GM20431 (cell line): ENCODE data around the gene RALGDS.
"Not testable (repeated sequence)": the region's sequence is repeated elsewhere in the genome, so short reads cannot be mapped to it uniquely, and the experiment has no call there.

Experiments
- in situ Hi-C: fragments of 300-500 bp; cut with MseI, MboI; formaldehyde crosslinking; loops from one replicate; pipeline ENCODE4 v1.15.0; 2020; ENCODE audit warnings: low sequenced_read_pairs; ENCODE audit not compliant: unreplicated experiment

RALGDS gene

DNA sequence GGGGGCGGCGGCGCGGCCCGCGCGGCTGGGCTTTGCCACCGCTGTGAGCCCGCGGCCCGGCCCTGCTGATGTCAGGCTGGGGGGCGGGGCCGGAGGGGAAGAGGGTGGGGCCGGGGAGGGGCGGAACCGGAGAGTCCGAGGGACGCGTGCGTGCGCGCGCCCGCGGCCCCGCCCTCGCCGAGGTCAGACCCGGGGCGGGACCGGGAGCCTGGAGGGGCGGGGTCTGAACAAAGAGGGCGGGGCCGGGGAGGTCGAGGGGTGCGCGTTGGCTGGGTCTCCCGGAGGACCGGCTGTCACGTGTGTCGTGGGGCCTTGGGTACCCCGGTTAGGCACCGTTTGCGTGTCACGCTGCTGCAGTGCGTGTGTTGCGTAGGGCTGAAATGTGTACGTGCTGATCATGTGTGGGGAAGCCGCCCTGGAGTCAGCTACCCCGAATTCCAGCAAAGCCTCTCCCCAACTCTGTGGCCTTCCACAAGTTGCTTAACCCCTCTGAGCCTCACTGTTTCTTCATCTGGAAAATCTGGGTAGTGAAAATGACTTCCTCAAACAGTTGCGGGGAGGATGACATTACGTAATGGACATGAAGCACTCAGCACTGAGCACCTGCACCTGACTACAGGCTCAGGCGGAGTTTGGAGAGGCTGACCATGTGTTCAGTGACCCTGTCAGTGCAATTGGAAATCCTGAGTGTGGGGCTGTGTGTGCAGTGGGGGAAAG is at the start of gene RALGDS:
Gene RALGDS, minus strand, starts transcription at position 43 of the 717 bp plus-strand sequence. CDS start 86 bp downstream, outside the sequence.
- in situ Hi-C loops, result no loop called here

DNA sequence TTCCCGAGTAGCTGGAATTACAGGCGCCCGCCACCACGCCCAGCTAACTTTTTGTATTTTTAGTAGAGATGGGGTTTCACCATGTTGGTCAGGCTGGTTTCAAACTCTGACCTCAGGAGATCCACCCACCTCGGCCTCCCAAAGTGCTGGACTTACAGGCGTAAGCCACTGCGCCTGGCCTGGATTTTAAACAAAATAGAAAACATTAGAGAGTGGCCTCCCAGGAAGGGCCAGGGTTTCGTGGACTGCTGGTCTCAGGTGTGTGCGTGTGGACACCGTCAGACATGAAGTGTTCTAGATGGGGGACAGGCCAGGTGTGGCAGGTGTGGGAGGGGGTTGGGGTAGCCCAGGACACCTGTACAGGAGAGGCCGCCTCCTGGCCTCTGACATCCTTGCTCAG is 49.7 kb upstream of the RALGDS start:
- in situ Hi-C loops, result no loop called here

DNA sequence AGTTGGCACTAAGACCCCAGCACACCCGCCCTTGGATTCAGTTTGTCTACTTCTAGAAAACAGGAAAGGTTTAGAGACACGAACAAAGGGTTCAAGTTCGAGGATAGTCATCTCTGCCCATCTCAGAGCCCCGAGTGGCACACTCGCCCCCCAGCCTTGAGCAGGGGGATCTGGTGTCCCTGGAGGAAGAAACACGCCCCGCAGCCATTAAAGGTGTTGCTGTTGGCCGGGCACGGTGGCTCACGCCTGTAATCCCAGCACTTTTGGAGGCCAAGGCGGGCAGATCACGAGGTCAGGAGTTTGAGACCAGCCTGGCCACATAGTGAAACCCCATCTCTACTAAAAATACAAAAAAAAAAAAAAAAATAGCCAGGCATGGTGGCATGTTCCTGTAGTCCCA is 48.6 kb upstream of the RALGDS start:
- in situ Hi-C loops, result not testable (repeated sequence)

DNA sequence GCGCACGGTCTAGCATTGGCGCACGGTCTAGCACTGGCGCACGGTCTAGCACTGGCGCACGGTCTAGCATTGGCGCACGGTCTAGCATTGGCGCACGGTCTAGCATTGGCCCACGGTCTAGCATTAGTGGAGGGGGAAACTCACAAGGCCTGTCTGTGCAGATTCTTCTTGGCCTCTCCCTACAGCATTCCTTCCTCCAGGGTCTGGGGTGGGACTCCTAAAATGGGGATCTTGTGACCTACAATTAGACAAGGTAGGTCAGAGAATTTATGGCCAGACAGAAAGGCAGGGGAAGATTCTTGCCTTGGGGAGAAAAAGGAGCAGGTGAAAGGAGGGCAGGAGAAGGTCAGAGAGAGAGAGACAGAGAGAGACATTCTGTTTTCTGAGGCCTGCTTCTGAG is 48.1 kb upstream of the RALGDS start:
- in situ Hi-C loops, result no loop called here

DNA sequence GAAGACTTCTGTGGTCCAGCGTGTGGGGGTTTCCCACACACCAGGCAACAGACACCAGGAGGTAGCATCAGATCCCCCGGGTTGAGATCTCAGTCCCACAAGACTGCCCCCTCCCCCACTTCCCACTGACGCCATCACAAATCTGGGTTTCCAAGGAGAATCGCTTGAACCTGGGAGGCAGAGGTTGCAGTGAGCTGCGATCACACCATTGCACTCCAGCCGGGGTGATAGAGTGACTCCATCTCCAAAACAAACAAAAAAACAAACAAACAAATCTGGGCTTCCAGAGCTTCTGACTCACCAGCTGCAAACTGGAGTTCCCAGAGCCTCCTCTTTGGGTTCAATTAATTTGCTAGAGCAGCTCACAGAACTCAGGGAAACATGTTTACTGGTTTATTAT is 47.4 kb upstream of the RALGDS start:
- in situ Hi-C loops, result no loop called here

DNA sequence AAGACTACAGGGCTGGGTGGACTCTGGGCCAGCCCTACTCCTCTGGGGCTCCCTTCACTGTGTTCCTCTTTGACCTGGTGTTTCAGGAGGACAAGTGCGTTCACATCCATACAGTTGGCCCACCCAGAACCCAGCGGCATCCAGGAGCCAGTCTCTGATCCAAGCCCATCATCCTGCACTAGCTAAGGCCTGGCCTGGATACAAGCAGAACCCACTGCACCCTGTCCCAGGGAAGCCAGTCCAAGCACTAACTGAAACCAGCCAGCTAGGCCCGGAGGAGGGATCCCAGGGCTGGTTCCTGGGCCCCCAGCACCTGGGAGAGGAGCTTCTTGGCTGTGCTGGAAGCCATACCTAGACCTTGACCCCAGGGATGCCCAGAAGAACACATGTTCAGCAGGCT is 46.7 kb upstream of the RALGDS start:
- in situ Hi-C loops, result no loop called here

DNA sequence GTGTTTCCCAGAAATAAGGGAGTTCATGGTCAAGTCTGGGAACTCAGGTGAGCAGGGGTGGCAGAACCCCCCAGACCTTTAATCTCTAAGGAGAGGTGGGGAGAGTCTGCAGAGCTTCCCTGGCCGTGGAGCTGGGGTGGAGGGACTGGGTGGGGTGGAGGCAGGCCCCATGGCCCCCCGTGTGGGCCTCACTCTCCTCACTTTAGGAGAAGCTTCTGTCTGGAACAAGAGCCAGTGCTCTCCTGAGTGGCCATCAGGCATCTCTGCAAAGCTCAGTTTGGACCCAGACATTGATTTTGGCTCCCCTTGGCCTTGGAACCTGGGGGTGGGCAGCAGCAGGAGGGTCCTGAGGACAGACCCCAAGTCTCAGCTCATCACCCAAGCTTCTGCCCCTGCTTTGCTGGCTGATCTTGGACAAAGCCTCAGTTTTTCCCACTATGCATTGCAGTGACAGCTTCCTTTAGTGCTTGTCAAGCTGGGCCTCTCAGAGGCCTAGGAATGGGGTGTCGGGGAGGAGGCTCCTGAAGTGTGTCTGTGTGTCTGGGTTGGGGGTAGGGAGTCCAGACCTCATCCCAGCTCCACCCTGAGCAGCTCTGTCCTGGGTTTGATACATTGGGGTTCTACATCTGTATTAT is 46.2 kb upstream of the RALGDS start:
- in situ Hi-C loops, result no loop called here

DNA sequence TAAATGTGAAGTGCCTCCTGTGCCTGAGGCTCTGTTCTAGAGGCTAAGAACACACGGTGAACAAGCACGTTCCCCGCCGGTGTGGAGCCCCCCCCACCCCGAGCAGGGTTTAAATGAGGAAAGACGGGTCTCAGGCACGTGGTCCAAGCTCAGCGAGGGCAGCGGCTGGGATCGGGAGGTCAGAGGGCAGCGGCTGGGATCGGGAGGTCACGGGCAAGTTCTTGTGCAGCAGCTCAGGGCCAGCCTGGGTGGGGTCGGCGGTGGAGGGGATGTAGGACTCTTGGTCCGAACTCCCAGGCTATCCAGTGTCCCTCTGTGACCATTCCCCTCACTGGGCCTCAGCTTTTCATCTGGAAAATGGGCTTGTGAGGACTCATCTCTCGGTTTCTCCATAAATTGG is 45.4 kb upstream of the RALGDS start:
- in situ Hi-C loops, result no loop called here

DNA sequence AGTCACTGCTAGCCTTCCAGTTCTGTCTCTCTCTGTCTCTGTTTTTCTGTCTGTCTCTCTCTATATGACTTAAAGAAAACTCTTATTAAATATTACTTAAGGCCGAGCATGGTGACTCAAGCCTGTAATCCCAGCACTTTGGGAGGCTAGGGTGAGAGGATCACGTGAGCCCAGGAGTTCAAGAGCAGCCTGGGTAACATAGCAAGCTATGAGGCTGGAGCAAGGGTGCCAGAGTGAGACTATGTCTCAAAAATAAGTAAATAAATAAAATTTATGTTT is 44.4 kb upstream of the RALGDS start:
- in situ Hi-C loops, result no loop called here

DNA sequence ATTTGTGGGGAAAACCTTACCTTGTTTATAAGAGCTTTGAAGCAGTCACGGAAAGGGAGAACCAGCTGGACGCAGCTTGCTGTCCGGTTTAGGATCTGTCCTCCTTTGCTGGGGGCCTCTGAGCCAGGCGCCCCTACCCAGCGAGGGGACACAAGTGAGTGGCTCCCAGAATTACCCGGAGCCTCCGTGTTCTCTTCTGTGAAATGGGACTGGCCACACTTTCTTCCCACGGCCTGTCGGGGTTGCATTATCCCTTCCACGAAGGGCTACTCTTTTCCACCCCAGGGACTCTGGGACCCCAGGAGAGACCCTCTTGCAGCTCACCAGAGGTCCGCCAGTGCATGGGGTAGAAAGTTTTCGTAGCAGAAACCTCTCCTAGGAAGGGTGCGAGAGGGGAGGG is 43.2 kb upstream of the RALGDS start:
- in situ Hi-C loops, result no loop called here

DNA sequence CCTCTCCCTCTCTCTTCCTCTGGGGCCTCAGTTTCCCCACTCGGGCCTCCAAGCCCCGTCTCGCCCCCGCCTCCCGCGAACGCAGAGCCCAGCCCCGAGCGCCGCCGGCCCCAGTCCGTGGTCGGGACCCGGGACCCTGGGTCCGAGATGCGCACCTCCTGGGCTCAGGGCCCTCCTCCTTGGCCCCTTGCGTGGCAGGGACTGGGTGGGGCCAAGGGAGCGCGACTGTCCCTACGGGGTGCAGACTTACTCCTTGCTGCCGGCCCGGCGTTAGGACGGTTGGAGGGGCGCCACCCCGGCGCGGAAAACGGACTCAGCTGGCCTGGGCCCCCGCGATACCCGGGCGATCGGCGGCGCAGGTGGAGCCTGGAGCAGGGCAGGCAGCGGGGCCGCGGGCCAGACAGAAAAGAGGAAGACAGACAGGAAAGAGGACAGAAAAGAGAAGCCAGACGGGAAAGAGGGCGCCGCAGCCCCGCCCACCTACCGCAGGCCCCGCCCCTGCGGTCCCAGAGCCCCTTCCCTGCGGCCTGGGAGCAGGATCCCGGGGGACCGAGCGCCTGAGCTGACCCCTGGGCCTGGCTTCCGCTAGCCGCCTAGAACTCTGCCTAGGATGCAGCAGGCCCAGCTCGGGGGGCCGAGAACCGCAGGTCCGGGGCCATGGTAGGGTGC is 42.6 kb upstream of the RALGDS start, which contains the start of gene GBGT1:
Gene GBGT1, minus strand, starts transcription at position 411 of the 669 bp plus-strand sequence. CDS start 1,502 bp downstream, outside the sequence.
- in situ Hi-C loops, result no loop called here

DNA sequence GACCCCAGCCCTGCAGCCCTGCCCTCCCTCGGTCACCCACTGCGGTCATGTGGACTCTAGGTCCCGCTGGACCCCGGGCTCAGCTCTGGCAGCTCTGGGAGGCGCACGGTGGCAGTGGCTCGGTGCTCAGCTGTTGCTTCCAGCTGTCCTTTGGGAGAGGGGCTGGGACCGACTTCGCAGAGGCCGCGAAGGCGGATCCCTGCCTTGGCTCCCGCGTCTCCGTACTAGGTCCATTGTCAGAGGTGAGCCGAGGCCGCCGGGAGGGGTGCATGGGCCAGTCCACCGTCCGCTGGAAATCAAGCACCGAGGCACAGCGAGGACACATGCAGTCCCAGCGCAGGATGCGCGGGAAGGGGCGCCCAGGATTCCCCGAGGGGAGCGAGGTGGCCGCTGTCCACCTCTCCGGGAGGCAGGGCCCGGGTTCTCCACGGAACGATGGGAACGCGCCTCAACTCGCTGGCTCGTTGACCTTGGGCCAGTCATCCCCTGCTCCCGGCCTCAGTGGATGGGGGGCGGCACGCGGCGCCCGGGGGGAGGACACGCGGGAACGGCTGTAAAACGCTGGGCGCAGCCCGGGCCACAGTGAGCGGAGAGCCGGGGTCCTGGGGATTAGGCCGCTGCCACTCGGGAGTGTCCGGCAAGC is 41.9 kb upstream of the RALGDS start:
- in situ Hi-C loops, result no loop called here

DNA sequence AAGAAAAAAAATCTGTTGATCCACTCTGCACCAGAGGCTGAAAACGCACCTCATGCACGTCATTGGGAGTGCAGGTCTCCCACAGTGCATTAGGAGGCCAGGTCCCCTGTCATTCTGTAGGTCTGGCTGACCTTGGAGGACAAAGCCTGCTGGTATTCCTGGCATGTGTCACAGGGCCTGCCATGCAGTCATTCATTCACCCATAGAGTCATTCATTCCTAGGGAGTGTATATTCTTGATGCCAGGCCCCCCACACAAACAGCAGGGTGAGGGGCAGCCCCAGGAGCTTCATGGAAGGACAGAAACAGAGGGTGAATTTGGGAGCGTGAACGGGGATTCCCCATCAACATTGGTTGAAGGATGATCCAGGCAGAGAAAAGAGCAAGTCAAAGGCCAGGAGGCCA is 40.5 kb upstream of the RALGDS start:
- in situ Hi-C loops, result no loop called here

DNA sequence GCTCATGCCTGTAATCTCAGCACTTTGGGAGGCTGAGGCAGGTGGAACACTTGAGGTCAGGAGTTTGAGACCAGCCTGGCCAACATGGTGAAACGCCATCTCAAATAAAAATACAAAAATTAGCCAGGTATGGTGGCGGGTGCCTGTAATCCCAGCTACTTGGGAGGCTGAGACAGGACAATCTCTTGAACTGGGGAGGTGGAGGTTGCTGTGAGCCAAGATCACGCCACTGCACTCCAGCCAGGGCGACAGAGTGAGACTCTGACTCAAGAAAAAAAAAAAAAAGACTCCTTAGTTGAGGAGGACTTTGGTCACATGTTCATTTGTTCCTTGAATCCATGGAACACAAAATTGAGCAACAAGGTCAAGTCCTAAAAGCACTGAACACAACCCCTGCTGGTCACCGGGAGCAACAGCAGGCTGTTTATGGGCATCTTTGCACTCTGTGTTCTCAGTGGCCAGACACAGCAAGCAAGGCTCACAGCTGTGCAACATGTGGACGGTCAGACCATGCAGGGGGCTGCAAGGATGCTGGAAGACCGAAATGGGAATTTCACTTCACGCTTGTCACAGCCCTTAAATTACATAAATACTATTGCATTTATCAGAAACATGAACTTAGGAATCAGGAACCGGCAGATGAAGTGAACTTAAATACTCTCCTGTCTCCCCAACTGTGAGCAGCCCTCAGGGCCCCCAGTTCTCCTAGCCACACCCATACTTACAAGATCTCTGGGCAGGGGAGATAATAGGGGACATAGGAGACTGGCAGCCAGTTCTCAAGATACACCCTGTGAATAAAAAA is 39.9 kb upstream of the RALGDS start:
- in situ Hi-C loops, result no loop called here

DNA sequence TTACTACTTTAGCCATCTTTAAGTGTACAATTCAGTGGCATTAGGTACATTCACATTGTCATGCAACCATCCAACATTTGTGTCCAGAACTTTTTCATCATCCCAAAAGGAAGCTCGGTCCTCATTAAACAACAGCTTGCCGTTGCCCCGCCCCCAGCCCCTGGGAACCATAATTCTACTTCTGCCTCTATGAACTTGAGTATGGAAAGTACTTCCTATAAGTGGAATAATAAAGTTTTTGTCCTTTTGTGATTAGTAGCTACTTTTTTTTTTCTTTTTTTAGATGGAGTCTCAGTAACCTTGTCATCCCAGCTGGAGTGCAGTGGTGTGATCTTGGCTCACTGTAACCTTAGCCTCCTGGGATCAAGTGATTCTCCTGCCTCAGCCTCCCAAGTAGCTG is 37.7 kb upstream of the RALGDS start:
- in situ Hi-C loops, result no loop called here

DNA sequence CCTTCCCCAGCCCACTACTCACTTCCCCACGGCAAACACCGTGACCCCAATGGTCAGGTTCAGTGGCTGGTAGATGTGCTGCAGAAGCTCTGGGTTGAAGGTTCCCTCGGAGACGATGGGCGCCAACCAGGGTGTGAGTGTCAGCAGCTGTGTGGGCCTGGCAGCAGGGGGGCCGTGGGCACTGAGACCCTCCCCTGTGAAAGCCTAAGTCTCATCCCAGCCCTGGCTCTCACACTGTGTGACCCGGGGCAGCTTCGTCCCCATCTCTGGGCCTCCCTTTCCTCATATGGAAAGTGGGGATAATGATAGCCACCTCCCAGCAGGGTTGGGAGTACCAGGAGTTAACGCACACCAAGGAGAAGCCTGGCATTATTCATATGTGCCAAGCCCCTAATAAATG is 34.1 kb upstream of the RALGDS start:
- in situ Hi-C loops, result no loop called here

DNA sequence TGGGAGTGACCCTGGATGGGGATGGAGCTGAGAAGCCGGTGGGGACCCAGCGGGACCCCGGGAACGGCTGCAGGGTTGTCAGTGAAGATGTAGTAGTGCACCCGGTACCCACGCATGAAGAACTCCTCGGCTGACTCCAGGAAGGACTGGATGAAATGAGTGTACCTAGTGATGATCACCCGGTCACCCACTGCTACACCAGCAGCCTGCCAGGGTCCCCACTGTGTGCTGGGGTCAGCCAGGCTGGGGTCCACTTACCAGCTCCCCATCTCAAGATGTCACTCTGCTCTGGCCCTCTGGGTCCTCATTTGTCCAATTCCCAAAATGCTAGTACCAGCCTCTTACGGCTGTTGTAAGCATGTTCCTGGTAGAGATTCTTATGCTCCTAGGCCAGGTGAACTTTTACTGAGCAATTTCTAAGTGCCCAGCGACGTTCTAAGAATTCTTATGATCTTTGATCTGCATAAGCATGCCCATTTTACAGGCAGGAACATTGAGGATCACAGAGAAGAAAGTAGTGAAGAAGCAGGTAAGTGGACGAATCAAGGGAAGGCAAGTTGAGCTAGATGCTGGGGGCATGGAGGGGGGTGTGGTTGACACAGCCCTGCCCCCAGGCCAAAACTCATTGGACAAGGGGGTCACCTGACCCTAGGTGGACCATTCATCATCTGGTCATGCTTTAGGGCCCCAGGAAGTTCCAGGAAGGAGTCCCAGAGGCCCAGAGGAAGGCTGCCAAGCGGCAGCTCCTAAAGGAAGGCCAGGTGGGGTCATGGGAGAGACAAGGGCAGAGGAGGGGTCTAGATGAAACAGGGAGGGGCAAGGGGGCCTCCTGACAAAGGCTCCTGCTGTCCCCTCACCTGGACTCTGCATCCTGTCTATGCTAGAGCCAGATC is 33.3 kb upstream of the RALGDS start:
- in situ Hi-C loops, result no loop called here

DNA sequence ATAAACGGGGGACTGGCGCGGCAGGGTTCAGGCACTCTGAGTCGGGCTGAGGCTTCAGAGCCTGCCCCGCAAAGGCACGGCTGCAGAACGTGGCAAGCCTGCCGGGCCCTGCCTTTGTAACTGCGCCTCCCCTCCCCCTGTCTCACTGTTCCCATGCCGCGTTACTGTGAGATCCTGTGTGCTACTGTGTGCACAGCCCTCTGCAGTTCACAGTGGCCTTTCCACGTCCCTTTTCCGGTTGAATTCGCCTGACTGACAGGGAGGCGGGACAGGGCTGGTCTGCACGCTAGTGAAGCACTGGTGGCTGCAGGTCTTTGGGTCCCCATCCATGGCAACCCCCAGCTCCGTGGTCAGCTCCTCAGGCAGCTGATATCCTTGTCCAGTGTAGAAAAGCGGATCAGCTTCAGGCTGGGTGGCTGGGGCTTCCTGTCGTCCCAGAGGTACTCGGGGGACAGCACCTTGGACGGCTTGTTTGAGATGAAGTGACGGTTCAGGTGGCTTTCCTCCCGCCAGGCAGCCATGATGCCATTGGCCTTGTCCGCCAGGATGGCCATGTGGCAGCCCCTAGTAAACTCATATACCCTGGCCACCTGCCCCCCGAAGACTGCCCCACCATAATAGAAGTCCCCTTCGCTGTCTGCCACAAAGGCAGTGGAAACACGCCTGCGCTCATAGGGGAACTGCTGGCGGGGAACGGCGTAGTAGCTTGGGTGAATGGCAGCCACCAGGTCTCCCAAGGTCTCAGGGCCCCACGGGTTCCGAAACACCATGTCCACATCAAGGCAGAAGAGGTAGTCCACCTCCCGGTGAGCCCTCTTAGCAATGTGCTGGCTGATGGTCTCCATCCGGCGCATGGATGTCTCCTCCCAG is 32.4 kb upstream of the RALGDS start:
- in situ Hi-C loops, result no loop called here
